ENCODE results near the gene GALNT5. TPM values are rescaled to one million over a fixed set of nuclear protein-coding genes. Genes with fewer than 3 reads are reported as not detected.

GALNT5 gene
- polyA plus RNA-seq, 3 donors = not detected

GRCh38 chr2:157318884-157319283, 61.4 kb downstream of the GALNT5 start:
- no peak overlapping the region for H3K9ac ChIP-seq (ENCODE audit: insufficient read depth, low read length, poor library complexity, severe bottlenecking)
- Mint-ChIP-seq H3K27me3 (ENCODE audit: low read depth in 3 of 3) (no peaks in the 10 kb centered on the region), H3K9me3 (no peaks in the 10 kb centered on the region), H3K27ac (no peak overlapping the region), H3K4me3 (no peak overlapping the region), H3K4me1 (peaks cover 7% of the 10 kb centered on the region), H3K36me3 (peaks cover 0 to 2% of the 10 kb centered on the region in 2 donors)
- DNase-seq = no peak
- intact Hi-C loops (cut with micrococcal nuclease) = no loop called here
- H2AFZ ChIP-seq (ENCODE audit: insufficient read depth, low read depth, low read length, poor library complexity, severe bottlenecking) = no peak overlapping the region
- no peak overlapping the region for H3K27ac ChIP-seq (ENCODE audit: low read depth in 1 of 2, low read length in 2 of 2)
- H3K4me3 ChIP-seq (replicated peaks in 1 of 3; ENCODE audit: low read depth in 2 of 3, low read length in 3 of 3) = no peak overlapping the region
- no peaks in the 10 kb centered on the region for H3K36me3 ChIP-seq (replicated peaks in 1 of 2; ENCODE audit: control insufficient read depth in 1 of 2, insufficient read depth in 2 of 2, low read length in 2 of 2)
- no peaks in the 10 kb centered on the region for H3K9me3 ChIP-seq (replicated peaks in 1 of 2; ENCODE audit: control insufficient read depth in 1 of 2, insufficient read depth in 1 of 2, low read length in 2 of 2)
- no peak overlapping the region for H3K4me2 ChIP-seq (replicated peaks; ENCODE audit: extremely low read depth, low read length, poor library complexity, severe bottlenecking)
- H3K79me2 ChIP-seq (ENCODE audit: insufficient read depth, low read length) = no peaks in the 10 kb centered on the region
- H3K27me3 ChIP-seq (ENCODE audit: control insufficient read depth in 2 of 2, insufficient read depth in 2 of 2, low read length in 2 of 2) = no peaks in the 10 kb centered on the region
- no peaks in the 10 kb centered on the region for H4K20me1 ChIP-seq (ENCODE audit: insufficient read depth, low read length)
- no peak for TF ChIP-seq CTCF (IDR thresholded peaks at IDR 0.05)
- peaks cover 8 to 9% of the 10 kb centered on the region in 2 donors for H3K4me1 ChIP-seq (ENCODE audit: control insufficient read depth in 1 of 2, insufficient read depth in 2 of 2, low read length in 2 of 2)
- WGBS (ENCODE audit: insufficient coverage) = 83% methylated on average over 2 of the region's 2 CpGs

GRCh38 chr2:157319795-157320194, 62.3 kb downstream of the GALNT5 start:
- H3K79me2 ChIP-seq (ENCODE audit: insufficient read depth, low read length) = no peaks in the 10 kb centered on the region
- H3K4me1 Mint-ChIP-seq = peaks cover 7% of the 10 kb centered on the region
- no peaks in the 10 kb centered on the region for H3K9me3 ChIP-seq (replicated peaks in 1 of 2; ENCODE audit: control insufficient read depth in 1 of 2, insufficient read depth in 1 of 2, low read length in 2 of 2)
- peaks cover 8 to 9% of the 10 kb centered on the region in 2 donors for H3K4me1 ChIP-seq (ENCODE audit: control insufficient read depth in 1 of 2, insufficient read depth in 2 of 2, low read length in 2 of 2)
- peaks cover 0 to 2% of the 10 kb centered on the region in 2 donors for H3K36me3 Mint-ChIP-seq
- H3K27me3 ChIP-seq (ENCODE audit: control insufficient read depth in 2 of 2, insufficient read depth in 2 of 2, low read length in 2 of 2) = no peaks in the 10 kb centered on the region
- no peaks in the 10 kb centered on the region for H3K27me3 Mint-ChIP-seq (ENCODE audit: low read depth in 3 of 3)
- no peak overlapping the region for H3K4me3 ChIP-seq (replicated peaks in 1 of 3; ENCODE audit: low read depth in 2 of 3, low read length in 3 of 3)
- intact Hi-C loops (cut with micrococcal nuclease) = loop anchor here in 1 of 2 donors (10.0 kb wide), 2 partner anchors 115 to 175 kb away; no protein-coding TSS in a partner anchor
- no peak overlapping the region for H3K27ac Mint-ChIP-seq
- WGBS (ENCODE audit: insufficient coverage) = no CpG with 5 or more reads among the region's 2 CpGs
- no peak for DNase-seq
- H3K4me3 Mint-ChIP-seq = no peak overlapping the region
- H4K20me1 ChIP-seq (ENCODE audit: insufficient read depth, low read length) = no peaks in the 10 kb centered on the region
- no peak overlapping the region for H3K27ac ChIP-seq (ENCODE audit: low read depth in 1 of 2, low read length in 2 of 2)
- H3K36me3 ChIP-seq (replicated peaks in 1 of 2; ENCODE audit: control insufficient read depth in 1 of 2, insufficient read depth in 2 of 2, low read length in 2 of 2) = no peaks in the 10 kb centered on the region
- no peak overlapping the region for H3K4me2 ChIP-seq (replicated peaks; ENCODE audit: extremely low read depth, low read length, poor library complexity, severe bottlenecking)
- TF ChIP-seq CTCF (IDR thresholded peaks at IDR 0.05) = no peak
- H2AFZ ChIP-seq (ENCODE audit: insufficient read depth, low read depth, low read length, poor library complexity, severe bottlenecking) = no peak overlapping the region
- no peaks in the 10 kb centered on the region for H3K9me3 Mint-ChIP-seq
- no peak overlapping the region for H3K9ac ChIP-seq (ENCODE audit: insufficient read depth, low read length, poor library complexity, severe bottlenecking)
